Measurements from ENCODE around the gene CHRDL2. TPM values are rescaled to one million over a fixed set of nuclear protein-coding genes. Genes with fewer than 3 reads are reported as not detected.
A peak's percentile ranks its signal among the peaks of the same experiment; 100 is the strongest.

The CHRDL2 gene
- total RNA-seq, 4 donors from 2014 or later: 1.5 to 13.6 (median 1.7) TPM; not detected in 1

- no peaks in the 10 kb centered on the region for H3K36me3 ChIP-seq
- TF ChIP-seq EP300 (IDR thresholded peaks at IDR 0.05) (no peak), POLR2A (IDR thresholded peaks at IDR 0.05) (no peak), POLR2AphosphoS5 (IDR thresholded peaks at IDR 0.05) (no peak)
- TF ChIP-seq, protein P1, sequence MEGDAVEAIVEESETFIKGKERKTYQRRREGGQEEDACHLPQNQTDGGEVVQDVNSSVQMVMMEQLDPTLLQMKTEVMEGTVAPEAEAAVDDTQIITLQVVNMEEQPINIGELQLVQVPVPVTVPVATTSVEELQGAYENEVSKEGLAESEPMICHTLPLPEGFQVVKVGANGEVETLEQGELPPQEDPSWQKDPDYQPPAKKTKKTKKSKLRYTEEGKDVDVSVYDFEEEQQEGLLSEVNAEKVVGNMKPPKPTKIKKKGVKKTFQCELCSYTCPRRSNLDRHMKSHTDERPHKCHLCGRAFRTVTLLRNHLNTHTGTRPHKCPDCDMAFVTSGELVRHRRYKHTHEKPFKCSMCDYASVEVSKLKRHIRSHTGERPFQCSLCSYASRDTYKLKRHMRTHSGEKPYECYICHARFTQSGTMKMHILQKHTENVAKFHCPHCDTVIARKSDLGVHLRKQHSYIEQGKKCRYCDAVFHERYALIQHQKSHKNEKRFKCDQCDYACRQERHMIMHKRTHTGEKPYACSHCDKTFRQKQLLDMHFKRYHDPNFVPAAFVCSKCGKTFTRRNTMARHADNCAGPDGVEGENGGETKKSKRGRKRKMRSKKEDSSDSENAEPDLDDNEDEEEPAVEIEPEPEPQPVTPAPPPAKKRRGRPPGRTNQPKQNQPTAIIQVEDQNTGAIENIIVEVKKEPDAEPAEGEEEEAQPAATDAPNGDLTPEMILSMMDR (IDR thresholded peaks at IDR 0.05): no peak
- peaks cover 40% of the 10 kb centered on the region for H3K27me3 ChIP-seq
- no peak for ATAC-seq
- peak overlapping the region in 1 of 2 donors; percentile 47 for H3K4me3 ChIP-seq
- 8 to 13% methylated on average over 15 to 24 of the region's 40 CpGs for WGBS, 2 donors (ENCODE audit: low coverage in 1 of 2)
- no peak overlapping the region for H3K27ac ChIP-seq
- H3K9me3 ChIP-seq: no peaks in the 10 kb centered on the region
- H3K4me1 ChIP-seq: peaks cover 0 to 31% (median 8%) of the 10 kb centered on the region in 3 donors
Measured at GRCh38 chr11:74730571-74731260, 510 bp downstream of the CHRDL2 start.

GRCh38 chr11:74729397-74729796, 1.8 kb downstream of the CHRDL2 start:
- 79 to 92% methylated on average over 2 of the region's 4 CpGs for WGBS, 2 donors (ENCODE audit: low coverage in 1 of 2)
- no peaks in the 10 kb centered on the region for H3K9me3 ChIP-seq
- TF ChIP-seq, protein P1 (IDR thresholded peaks at IDR 0.05): no peak
- TF ChIP-seq POLR2A (IDR thresholded peaks at IDR 0.05) (no peak), EP300 (IDR thresholded peaks at IDR 0.05) (no peak), POLR2AphosphoS5 (IDR thresholded peaks at IDR 0.05) (no peak)
- peaks cover 40% of the 10 kb centered on the region for H3K27me3 ChIP-seq
- no peak for ATAC-seq
- H3K4me1 ChIP-seq: peaks cover 0 to 41% (median 10%) of the 10 kb centered on the region in 3 donors
- no peak overlapping the region for H3K27ac ChIP-seq
- no peak overlapping the region for H3K4me3 ChIP-seq
- H3K36me3 ChIP-seq: no peaks in the 10 kb centered on the region

- Histone ChIP-seq H3K4me1 (peaks cover 0 to 42% (median 10%) of the 10 kb centered on the region in 3 donors), H3K27me3 (peaks cover 17% of the 10 kb centered on the region), H3K4me3 (no peak overlapping the region), H3K27ac (peak overlapping the region in 2 of 4 donors; percentile 59 to 60), H3K36me3 (no peaks in the 10 kb centered on the region), H3K9me3 (no peaks in the 10 kb centered on the region)
- 4% methylated on average over 4 of the region's 13 CpGs; no CpG with 5 or more reads in 1 of the 2 donors for WGBS, 2 donors (ENCODE audit: low coverage in 1 of 2)
- peak; percentile 92 for ATAC-seq
- TF ChIP-seq EP300 (IDR thresholded peaks at IDR 0.05) (no peak), POLR2AphosphoS5 (IDR thresholded peaks at IDR 0.05) (peak; percentile 73)
- TF ChIP-seq, protein P1 (IDR thresholded peaks at IDR 0.05): peak; percentile 89 to 98 (median 98)
Measured at GRCh38 chr11:74726547-74727182, 4.6 kb downstream of the CHRDL2 start.

- H3K9me3 ChIP-seq: no peaks in the 10 kb centered on the region
- 10 to 41% methylated on average over 2 of the region's 4 CpGs for WGBS, 2 donors (ENCODE audit: low coverage in 1 of 2)
- ATAC-seq: no peak
- no peak overlapping the region for H3K4me3 ChIP-seq
- peak overlapping the region in 3 of 4 donors; percentile 14 to 60 (median 59) for H3K27ac ChIP-seq
- peaks cover 8% of the 10 kb centered on the region for H3K27me3 ChIP-seq
- TF ChIP-seq POLR2AphosphoS5 (IDR thresholded peaks at IDR 0.05) (no peak), EP300 (IDR thresholded peaks at IDR 0.05) (no peak), POLR2A (IDR thresholded peaks at IDR 0.05) (no peak)
- TF ChIP-seq, protein P1 (IDR thresholded peaks at IDR 0.05): no peak
- H3K36me3 ChIP-seq: no peaks in the 10 kb centered on the region
- H3K4me1 ChIP-seq: peaks cover 0 to 43% (median 17%) of the 10 kb centered on the region in 3 donors
Measured at GRCh38 chr11:74725701-74726100, 5.5 kb downstream of the CHRDL2 start.
